IMR-90 (cell line): ENCODE data around the gene C6. TPM values are rescaled to one million over a fixed set of nuclear protein-coding genes. Genes with fewer than 3 reads are reported as not detected.
A peak's percentile ranks its signal among the peaks of the same experiment; 100 is the strongest.

ENCODE experiments used
- ATAC-seq: fragments of 200-7000 bp; cut with Tn5 transposase; 2 replicates; pipeline ENCODE4 v1.9.1; 2020; ENCODE audit warnings: low read depth, mild to moderate bottlenecking, moderate library complexity
- BruUV-seq: library from RNA; stranded (reverse); fragments of 400-500 nt; replicated peaks from 2 replicates; lab custom pipeline; 2021; lab: Mats Ljungman, UMichigan
- CTCF ChIA-PET: fragments of 300-600 bp; formaldehyde crosslinking; extraction: SDS; loops from one replicate; lab custom pipeline; 2021; ENCODE audit warnings: antibody characterized with exemption; lab: Yijun Ruan, JAX
- POLR2A ChIA-PET: fragments of 300-600 bp; sonication (Branson Sonifier 250); formaldehyde crosslinking; loops from one replicate; lab custom pipeline; 2022; ENCODE audit warnings: antibody characterized with exemption; ENCODE audit not compliant: unreplicated experiment; lab: Charles Lee
- DNase-seq: peaks from one replicate; pipeline ENCODE4 v3.0.0; 2013
- H2AFZ ChIP-seq: replicated peaks from 2 replicates; pipeline ENCODE3; 2013; ENCODE audit warnings: low read length, mild to moderate bottlenecking; ENCODE audit not compliant: poor library complexity
- H2AK5ac ChIP-seq: 2 replicates; pipeline ENCODE4 v1.6.1; 2013; ENCODE audit warnings: low read depth, low read length, inconsistent platforms
- H2AK9ac ChIP-seq: replicated peaks from 2 replicates; pipeline ENCODE3; 2013; ENCODE audit warnings: mild to moderate bottlenecking, low read depth, low read length, moderate library complexity; ENCODE audit not compliant: poor library complexity
- H2BK120ac ChIP-seq: 2 replicates; pipeline ENCODE4 v1.6.1; 2013; ENCODE audit warnings: low read depth, low read length, inconsistent platforms
- H2BK15ac ChIP-seq: 3 replicates; pipeline ENCODE4 v1.6.1; 2013; ENCODE audit warnings: low read depth, low read length, inconsistent platforms
- H2BK20ac ChIP-seq: 2 replicates; pipeline ENCODE4 v1.6.1; 2013; ENCODE audit warnings: low read depth, mild to moderate bottlenecking, inconsistent platforms, low read length, moderate library complexity
- H2BK5ac ChIP-seq: 2 replicates; pipeline ENCODE4 v1.6.1; 2013; ENCODE audit warnings: mild to moderate bottlenecking, low read depth, low read length, inconsistent platforms; ENCODE audit not compliant: poor library complexity, severe bottlenecking
- H3K14ac ChIP-seq: replicated peaks from 2 replicates; pipeline ENCODE4 v1.6.1; 2013; ENCODE audit warnings: low read depth, low read length, inconsistent platforms
- H3K18ac ChIP-seq: 2 replicates; pipeline ENCODE4 v1.6.1; 2013; ENCODE audit warnings: low read depth, low read length, control low read depth
- H3K23ac ChIP-seq: 2 replicates; pipeline ENCODE4 v1.6.1; 2013; ENCODE audit warnings: low read depth, low read length, inconsistent platforms
- H3K27ac ChIP-seq: 2 replicates; pipeline ENCODE4 v1.5.1; 2013; ENCODE audit warnings: mild to moderate bottlenecking, control low read depth, low read length; ENCODE audit not compliant: insufficient read depth
- H3K27me3 ChIP-seq: 2 replicates; pipeline ENCODE4 v1.6.1; 2013; ENCODE audit warnings: low read length; ENCODE audit not compliant: control insufficient read depth, insufficient read depth
- H3K36me3 ChIP-seq: 2 replicates; pipeline ENCODE4 v1.6.1; 2013; ENCODE audit warnings: low read length, mixed read lengths; ENCODE audit not compliant: control insufficient read depth, insufficient read depth
- H3K4ac ChIP-seq: 2 replicates; pipeline ENCODE4 v1.6.1; 2013; ENCODE audit warnings: low read depth, low read length, inconsistent platforms
- H3K4me1 ChIP-seq: 2 replicates; pipeline ENCODE4 v1.6.1; 2013; ENCODE audit warnings: low read length, mixed read lengths; ENCODE audit not compliant: control insufficient read depth, insufficient read depth
- H3K4me2 ChIP-seq: 2 replicates; pipeline ENCODE4 v1.6.1; 2013; ENCODE audit warnings: low read depth, mild to moderate bottlenecking, control low read depth, low read length, moderate library complexity
- H3K4me3 ChIP-seq: 2 replicates; pipeline ENCODE4 v1.5.1; 2013; ENCODE audit warnings: low read depth, mild to moderate bottlenecking, control low read depth, low read length, moderate library complexity; ENCODE audit not compliant: insufficient read depth
- H3K56ac ChIP-seq: 2 replicates; pipeline ENCODE4 v1.6.1; 2013; ENCODE audit warnings: low read length, inconsistent platforms; ENCODE audit not compliant: insufficient read depth; ENCODE audit errors: extremely low read depth
- H3K79me1 ChIP-seq, 2 experiments: 2 replicates each; pipeline ENCODE4 v1.6.1; 2013; ENCODE audit warnings: low read length in 2 of 2, inconsistent platforms in 1 of 2, low read depth in 1 of 2
- H3K9ac ChIP-seq: 2 replicates; pipeline ENCODE4 v1.6.1; 2013; ENCODE audit warnings: low read depth, low read length, control low read depth
- H3K9me1 ChIP-seq: 2 replicates; pipeline ENCODE4 v1.6.1; 2013; ENCODE audit warnings: low read length, inconsistent platforms; ENCODE audit not compliant: insufficient read depth
- H3K9me3 ChIP-seq: 2 replicates; pipeline ENCODE4 v1.6.1; 2013; ENCODE audit warnings: low read length; ENCODE audit not compliant: control insufficient read depth, insufficient read depth
- H4K20me1 ChIP-seq: 2 replicates; pipeline ENCODE4 v1.6.1; 2013; ENCODE audit warnings: low read length, inconsistent platforms; ENCODE audit not compliant: insufficient read depth
- H4K5ac ChIP-seq: 2 replicates; pipeline ENCODE4 v1.6.1; 2013; ENCODE audit warnings: mild to moderate bottlenecking, low read depth, low read length, control low read depth
- H4K8ac ChIP-seq, 2 experiments: 2 replicates each; pipeline ENCODE4 v1.6.1; 2013; ENCODE audit warnings: low read depth in 2 of 2, low read length in 2 of 2, control low read depth in 1 of 2, inconsistent platforms in 1 of 2
- H4K91ac ChIP-seq: 2 replicates; pipeline ENCODE4 v1.6.1; 2013; ENCODE audit warnings: low read depth, low read length, inconsistent platforms; ENCODE audit not compliant: insufficient read depth
- BHLHE40 ChIP-seq: fragments of 150-350 bp; IDR thresholded peaks from 2 replicates; pipeline ENCODE4 v1.6.1; 2016; ENCODE audit warnings: mild to moderate bottlenecking, low read depth, low read length
- CTCF ChIP-seq: conservative IDR thresholded peaks from 2 replicates; pipeline ENCODE4 v1.5.1; 2012; ENCODE audit warnings: mild to moderate bottlenecking, low read depth, low read length, improper control_type of control experiment
- MAFK ChIP-seq: IDR thresholded peaks from 2 replicates; pipeline ENCODE4 v1.6.1; 2012; ENCODE audit warnings: low read depth, low read length, improper control_type of control experiment
- MXI1 ChIP-seq: IDR thresholded peaks from 2 replicates; pipeline ENCODE4 v1.6.1; 2012; ENCODE audit warnings: low read depth, mild to moderate bottlenecking, low read length, moderate library complexity, borderline replicate concordance
- POLR2A ChIP-seq: IDR thresholded peaks from 2 replicates; pipeline ENCODE4 v1.6.1; 2012; ENCODE audit warnings: mild to moderate bottlenecking, low read depth, low read length
- RAD21 ChIP-seq: IDR thresholded peaks from 2 replicates; pipeline ENCODE4 v1.6.1; 2012; ENCODE audit warnings: low read length, improper control_type of control experiment
- USF2 ChIP-seq: fragments of 150-350 bp; IDR thresholded peaks from 2 replicates; pipeline ENCODE4 v1.6.1; 2017; ENCODE audit warnings: mild to moderate bottlenecking, antibody characterized with exemption, low read length, low read depth
- WGBS, 2 experiments: methylation state at CpG; one replicate each; pipeline versions ENCODE4 v1.1.5 to v1.1.7; 2013; ENCODE audit warnings: missing lambda C conversion rate in 2 of 2; ENCODE audit not compliant: insufficient read length in 1 of 2; ENCODE audit errors: extremely low coverage in 2 of 2; 5-methylcytosine and 5-hydroxymethylcytosine counted together
- dilution Hi-C: fragments of 300-500 bp; cut with HindIII; formaldehyde crosslinking; loops from one replicate; pipeline ENCODE4 v1.14.3; 2018; ENCODE audit warnings: low sequenced_read_pairs; ENCODE audit not compliant: unreplicated experiment
- in situ Hi-C: fragments of 300-500 bp; cut with MboI; formaldehyde crosslinking; loops from 3 replicates; pipeline ENCODE4 v1.14.3; 2019; ENCODE audit warnings: low sequenced_read_pairs, inconsistent platforms, mixed read lengths
- intact Hi-C: fragments of 100-400 bp; cut with micrococcal nuclease; formaldehyde crosslinking; loops from 2 replicates; pipeline ENCODE4 v1.10.0; 2022
- polyA plus RNA-seq, 3 experiments: library from polyadenylated mRNA; depleted of rRNA; stranded (reverse); fragments of >200 nt; gene quantifications; 2 replicates each; pipeline ENCODE4 v1.2.3, GENCODE V29; 2012; ENCODE audit warnings: low replicate concordance in 1 of 3
- total RNA-seq: library from RNA; depleted of rRNA; stranded (reverse); fragments of >200 nt; gene quantifications from 2 replicates; pipeline ENCODE4 v1.2.3, GENCODE V29; 2012

The C6 gene
- total and polyA plus RNA-seq, 2 of the 4 experiments (the other 2 are of a cell fraction): 0.05 to 0.18 TPM

DNA sequence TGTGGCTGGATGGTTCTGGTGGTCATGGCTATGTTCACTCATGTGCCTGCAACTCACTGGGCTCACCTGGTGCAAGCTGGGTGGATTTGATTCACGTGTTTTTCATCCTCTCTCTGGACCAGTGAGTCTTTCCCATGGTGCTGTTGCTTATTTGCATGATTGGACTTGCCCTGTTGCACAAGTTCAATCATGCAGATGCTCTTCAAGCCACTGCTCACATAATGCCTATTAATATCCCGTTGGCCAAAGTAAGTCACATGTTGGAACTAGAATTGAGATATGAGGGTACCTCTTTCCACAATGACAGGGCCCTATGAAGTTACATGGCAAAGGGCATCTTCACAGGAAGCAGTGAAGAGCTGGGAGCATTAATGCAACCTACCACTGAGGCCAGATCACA lies 115.7 kb downstream of the C6 start:
- Histone ChIP-seq H2AK5ac (no peak overlapping the region), H2BK20ac (no peak overlapping the region; the same call in 1 of the 2 replicates), H3K27me3 (no peaks in the 10 kb centered on the region), H2BK15ac (no peak overlapping the region), H3K36me3 (no peaks in the 10 kb centered on the region), H4K8ac (no peak overlapping the region), H3K18ac (no peak overlapping the region), H3K4me2 (no peak overlapping the region), H3K9me3 (no peaks in the 10 kb centered on the region), H3K56ac (no peak overlapping the region), H4K20me1 (no peaks in the 10 kb centered on the region), H2BK120ac (0 out of 2 replicates have a peak overlapping the region, but pooled peaks have one; percentile 3), H2AK9ac (no peak overlapping the region), H3K23ac (no peak overlapping the region), H3K9me1 (peaks cover 3% of the 10 kb centered on the region; the same call in 1 of the 2 replicates), H3K14ac (no peak overlapping the region), H3K79me1 (no peaks in the 10 kb centered on the region), H3K4me1 (peaks cover 3% of the 10 kb centered on the region), H3K9ac (no peak overlapping the region), H3K4me3 (no peak overlapping the region), H3K4ac (no peak overlapping the region), H2AFZ (no peak overlapping the region), H4K5ac (no peak overlapping the region), H3K27ac (no peak overlapping the region), H4K91ac (no peak overlapping the region), H2BK5ac (no peak overlapping the region)
- DNase-seq: no peak
- in situ Hi-C loops (no loop called here), intact Hi-C loops (no loop called here), dilution Hi-C loops (no loop called here)
- ATAC-seq: no peak
- ChIA-PET CTCF (no interaction called here), POLR2A (no interaction called here)
- WGBS, 2 experiments: no CpG with 5 or more reads among the region's 2 CpGs
- no TSS peak for BruUV-seq
- no peak for TF ChIP-seq POLR2A
- no peak for TF ChIP-seq CTCF
- no peak for TF ChIP-seq BHLHE40
- TF ChIP-seq USF2: no peak
- TF ChIP-seq MAFK: no peak
- no peak for TF ChIP-seq RAD21
- TF ChIP-seq MXI1: no peak
